EL (cell line): ENCODE data around the gene SMAD3.

ENCODE experiments used
- DNase-seq: peaks from one replicate; pipeline ENCODE4 v3.0.0-alpha.2; 2016

SMAD3 gene

GRCh38 chr15:67202991-67203390 lies 137.6 kb downstream of the SMAD3 start:
- DNase-seq = no peak

GRCh38 chr15:67207555-67208207 lies 142.3 kb downstream of the SMAD3 start:
- DNase-seq = no peak

GRCh38 chr15:67208396-67208795 lies 143.0 kb downstream of the SMAD3 start:
- DNase-seq = no peak

- DNase-seq = no peak
Observed at GRCh38 chr15:67210555-67211168, 145.3 kb downstream of the SMAD3 start.

GRCh38 chr15:67212684-67213367 lies 147.4 kb downstream of the SMAD3 start:
- no peak for DNase-seq

- DNase-seq = no peak
Observed at GRCh38 chr15:67215102-67215501, 149.7 kb downstream of the SMAD3 start.

GRCh38 chr15:67216859-67217258 lies 151.5 kb downstream of the SMAD3 start:
- no peak for DNase-seq

- no peak for DNase-seq
Observed at GRCh38 chr15:67218428-67218827, 153.0 kb downstream of the SMAD3 start.

GRCh38 chr15:67219288-67219687 lies 153.9 kb downstream of the SMAD3 start:
- DNase-seq = no peak

GRCh38 chr15:67224889-67225288 lies 159.5 kb downstream of the SMAD3 start:
- no peak for DNase-seq

- peak; percentile 77 for DNase-seq
Observed at GRCh38 chr15:67225336-67225735, 159.9 kb downstream of the SMAD3 start.

- DNase-seq = no peak
Observed at GRCh38 chr15:67227431-67227830, 162.0 kb downstream of the SMAD3 start.

- DNase-seq = no peak
Observed at GRCh38 chr15:67227846-67228245, 162.4 kb downstream of the SMAD3 start.

GRCh38 chr15:67228286-67228685 lies 162.9 kb downstream of the SMAD3 start:
- DNase-seq = no peak

- DNase-seq = no peak
Observed at GRCh38 chr15:67230504-67230903, 165.1 kb downstream of the SMAD3 start.

- DNase-seq = no peak
Observed at GRCh38 chr15:67232591-67232990, 167.2 kb downstream of the SMAD3 start.

GRCh38 chr15:67240235-67241131 lies 175.1 kb downstream of the SMAD3 start:
- DNase-seq = no peak

GRCh38 chr15:67241132-67241855 lies 175.9 kb downstream of the SMAD3 start:
- no peak for DNase-seq

- no peak for DNase-seq
Observed at GRCh38 chr15:67242708-67243111, 177.3 kb downstream of the SMAD3 start.
